ENCODE results near the gene GPRASP1. TPM values are rescaled to one million over a fixed set of nuclear protein-coding genes. Genes with fewer than 3 reads are reported as not detected.

Gene GPRASP1
- total and polyA plus RNA-seq, 2 of the 13 experiments (the other 11 are each of a cell fraction or from before 2014, with no cell fraction given) = 0.38 to 1.4 TPM

GRCh38 chrX:102659790-102660757, 8.8 kb downstream of the GPRASP1 start (continued):
- TF ChIP-seq MLX (CRISPR knock-in tag; IDR thresholded peaks at IDR 0.05) (0 out of 2 replicates have a peak, but pooled peaks have one; percentile 29), ZNF10 (CRISPR knock-in tag; IDR thresholded peaks at IDR 0.05; ENCODE audit: borderline replicate concordance, low read depth) (no peak), ZSCAN31 (CRISPR knock-in tag; IDR thresholded peaks at IDR 0.05; ENCODE audit: low read depth) (no peak), ZBTB37 (CRISPR knock-in tag; IDR thresholded peaks at IDR 0.05) (no peak), U2AF2 (IDR thresholded peaks at IDR 0.05; ENCODE audit: low read depth, low read length) (no peak), ZNF331 (CRISPR knock-in tag; IDR thresholded peaks at IDR 0.05) (no peak), FOXP4 (CRISPR knock-in tag; IDR thresholded peaks at IDR 0.05) (no peak), GABPA (IDR thresholded peaks at IDR 0.05; ENCODE audit: low read depth, low read length) (no peak), GABPA (CRISPR knock-in tag; IDR thresholded peaks at IDR 0.05; ENCODE audit: low read depth) (no peak), ZNF44 (CRISPR knock-in tag; IDR thresholded peaks at IDR 0.05) (no peak), BRCA1 (CRISPR knock-in tag; IDR thresholded peaks at IDR 0.05) (no peak), ZNF598 (CRISPR knock-in tag; IDR thresholded peaks at IDR 0.05; ENCODE audit: borderline replicate concordance) (no peak), ARID4A (CRISPR knock-in tag; IDR thresholded peaks at IDR 0.05; ENCODE audit: borderline replicate concordance) (peak; percentile 74), ZNF607 (CRISPR knock-in tag; IDR thresholded peaks at IDR 0.05; ENCODE audit: borderline replicate concordance) (no peak), PAWR (CRISPR knock-in tag; IDR thresholded peaks at IDR 0.05; ENCODE audit: borderline replicate concordance) (no peak), REPIN1 (CRISPR knock-in tag; IDR thresholded peaks at IDR 0.05; ENCODE audit: borderline replicate concordance, low read depth) (no peak), ZNF577 (CRISPR knock-in tag; IDR thresholded peaks at IDR 0.05; ENCODE audit: borderline replicate concordance, low read depth) (no peak), NCOA2 (CRISPR knock-in tag; IDR thresholded peaks at IDR 0.05) (no peak), CREB3 (CRISPR knock-in tag; IDR thresholded peaks at IDR 0.05) (no peak), MAFG (CRISPR knock-in tag; IDR thresholded peaks at IDR 0.05) (peak; percentile 72)
